WTC11 (cell line): ENCODE measurements around the gene ATP6V1G2.

Source experiments
- CTCF ChIP-seq: fragments of 200-600 bp; IDR thresholded peaks from 2 replicates; pipeline ENCODE4 v1.8.0; 2022; ENCODE audit warnings: antibody characterized with exemption
- TF ChIP-seq, protein P1 (sequence below): fragments of 250-450 bp; sonication (Bioruptor Pico); IDR thresholded peaks from 2 replicates; pipeline ENCODE4 v1.9.0; 2021; ENCODE audit warnings: mild to moderate bottlenecking, borderline replicate concordance

GRCh38 chr6:31534521-31535040 is 11.8 kb downstream of the ATP6V1G2 start:
- TF ChIP-seq, protein P1, sequence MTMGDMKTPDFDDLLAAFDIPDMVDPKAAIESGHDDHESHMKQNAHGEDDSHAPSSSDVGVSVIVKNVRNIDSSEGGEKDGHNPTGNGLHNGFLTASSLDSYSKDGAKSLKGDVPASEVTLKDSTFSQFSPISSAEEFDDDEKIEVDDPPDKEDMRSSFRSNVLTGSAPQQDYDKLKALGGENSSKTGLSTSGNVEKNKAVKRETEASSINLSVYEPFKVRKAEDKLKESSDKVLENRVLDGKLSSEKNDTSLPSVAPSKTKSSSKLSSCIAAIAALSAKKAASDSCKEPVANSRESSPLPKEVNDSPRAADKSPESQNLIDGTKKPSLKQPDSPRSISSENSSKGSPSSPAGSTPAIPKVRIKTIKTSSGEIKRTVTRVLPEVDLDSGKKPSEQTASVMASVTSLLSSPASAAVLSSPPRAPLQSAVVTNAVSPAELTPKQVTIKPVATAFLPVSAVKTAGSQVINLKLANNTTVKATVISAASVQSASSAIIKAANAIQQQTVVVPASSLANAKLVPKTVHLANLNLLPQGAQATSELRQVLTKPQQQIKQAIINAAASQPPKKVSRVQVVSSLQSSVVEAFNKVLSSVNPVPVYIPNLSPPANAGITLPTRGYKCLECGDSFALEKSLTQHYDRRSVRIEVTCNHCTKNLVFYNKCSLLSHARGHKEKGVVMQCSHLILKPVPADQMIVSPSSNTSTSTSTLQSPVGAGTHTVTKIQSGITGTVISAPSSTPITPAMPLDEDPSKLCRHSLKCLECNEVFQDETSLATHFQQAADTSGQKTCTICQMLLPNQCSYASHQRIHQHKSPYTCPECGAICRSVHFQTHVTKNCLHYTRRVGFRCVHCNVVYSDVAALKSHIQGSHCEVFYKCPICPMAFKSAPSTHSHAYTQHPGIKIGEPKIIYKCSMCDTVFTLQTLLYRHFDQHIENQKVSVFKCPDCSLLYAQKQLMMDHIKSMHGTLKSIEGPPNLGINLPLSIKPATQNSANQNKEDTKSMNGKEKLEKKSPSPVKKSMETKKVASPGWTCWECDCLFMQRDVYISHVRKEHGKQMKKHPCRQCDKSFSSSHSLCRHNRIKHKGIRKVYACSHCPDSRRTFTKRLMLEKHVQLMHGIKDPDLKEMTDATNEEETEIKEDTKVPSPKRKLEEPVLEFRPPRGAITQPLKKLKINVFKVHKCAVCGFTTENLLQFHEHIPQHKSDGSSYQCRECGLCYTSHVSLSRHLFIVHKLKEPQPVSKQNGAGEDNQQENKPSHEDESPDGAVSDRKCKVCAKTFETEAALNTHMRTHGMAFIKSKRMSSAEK: no peak
- no peak for TF ChIP-seq CTCF
